G401 (cell line): Measurements from ENCODE around the gene LGI2. TPM values are rescaled to one million over a fixed set of nuclear protein-coding genes. Genes with fewer than 3 reads are reported as not detected.

Experiments
- DNase-seq: peaks from one replicate; pipeline ENCODE4 v3.0.0-alpha.2; 2015; ENCODE audit warnings: low spot score
- in situ Hi-C: cut with HindIII; loops from 2 replicates; pipeline ENCODE4 v1.10.0; 2016; ENCODE audit warnings: low sequenced_read_pairs, mixed read lengths
- total RNA-seq: library from RNA; depleted of rRNA; stranded (reverse); fragments of >200 nt; shearing (Covaris generic); gene quantifications from 2 replicates; pipeline ENCODE4 v1.2.3, GENCODE V29; 2014; rRNA removed

LGI2 gene
- total RNA-seq, 1 experiment from 2014 or later, result not detected

DNA sequence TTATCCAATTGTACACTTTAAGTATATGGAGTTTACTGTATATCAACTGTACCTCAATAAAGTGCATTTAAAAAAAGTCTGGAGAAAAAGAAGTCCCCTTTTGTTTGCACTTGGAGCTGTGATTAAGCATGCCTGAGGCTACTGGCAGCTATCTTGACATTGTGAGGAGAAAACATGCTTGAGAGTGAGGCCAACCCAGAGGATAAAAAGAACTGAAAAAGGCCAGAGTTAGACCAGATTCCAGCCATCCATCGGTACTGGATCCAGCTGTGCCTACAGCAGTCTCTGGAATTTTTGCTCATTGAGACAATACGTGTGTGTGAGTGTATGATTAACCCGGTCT lies 57.4 kb downstream of the LGI2 start:
- in situ Hi-C loops, result no loop called here

DNA sequence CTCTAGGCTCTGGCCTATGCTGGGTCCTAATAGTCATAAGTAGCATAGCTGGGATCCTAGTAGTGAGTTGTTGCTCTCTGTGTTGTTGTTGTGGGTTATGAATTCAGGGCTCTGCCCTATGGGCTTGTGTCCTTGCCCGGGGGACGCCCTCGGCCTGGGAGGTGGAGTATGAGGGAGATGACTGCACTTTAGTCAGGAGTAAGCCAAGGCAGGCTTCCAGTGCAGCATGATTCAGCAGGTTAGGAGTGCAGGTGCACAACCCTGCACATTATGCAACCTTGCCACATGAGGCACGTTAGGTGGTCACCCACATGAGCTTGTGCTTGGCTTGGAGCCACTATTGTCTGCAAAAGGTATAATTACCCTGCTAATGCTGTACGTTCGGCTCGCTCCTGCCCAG lies 59.6 kb downstream of the LGI2 start:
- DNase-seq, result no peak
- in situ Hi-C loops, result no loop called here

More for the DNA sequence above, 57.4 kb downstream of the LGI2 start:
- DNase-seq, result no peak

- in situ Hi-C loops, result no loop called here
- DNase-seq, result no peak
Observed at GRCh38 chr4:24970635-24971034, 60.1 kb downstream of the LGI2 start.

DNA sequence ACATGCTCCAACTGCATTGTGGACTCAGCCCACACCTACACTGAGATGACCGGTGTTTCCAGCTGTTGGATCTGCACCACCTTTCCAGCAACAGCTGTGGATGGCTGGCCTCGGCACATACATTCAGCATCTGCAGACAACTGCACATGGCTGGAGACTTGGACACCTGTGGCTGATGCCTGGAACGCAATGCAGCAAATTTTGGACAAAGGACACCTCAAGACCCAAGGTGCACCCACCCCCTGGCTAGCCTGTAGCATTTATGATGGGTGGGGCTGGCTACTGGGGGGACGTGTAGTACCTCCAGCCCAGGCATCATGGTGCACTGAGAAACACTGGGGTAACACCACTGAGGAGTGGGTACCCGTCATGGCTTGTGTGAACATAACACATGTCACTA lies 60.6 kb downstream of the LGI2 start:
- in situ Hi-C loops, result no loop called here
- no peak for DNase-seq

- DNase-seq, result no peak
Observed at GRCh38 chr4:24969486-24969885, 61.3 kb downstream of the LGI2 start.

DNA sequence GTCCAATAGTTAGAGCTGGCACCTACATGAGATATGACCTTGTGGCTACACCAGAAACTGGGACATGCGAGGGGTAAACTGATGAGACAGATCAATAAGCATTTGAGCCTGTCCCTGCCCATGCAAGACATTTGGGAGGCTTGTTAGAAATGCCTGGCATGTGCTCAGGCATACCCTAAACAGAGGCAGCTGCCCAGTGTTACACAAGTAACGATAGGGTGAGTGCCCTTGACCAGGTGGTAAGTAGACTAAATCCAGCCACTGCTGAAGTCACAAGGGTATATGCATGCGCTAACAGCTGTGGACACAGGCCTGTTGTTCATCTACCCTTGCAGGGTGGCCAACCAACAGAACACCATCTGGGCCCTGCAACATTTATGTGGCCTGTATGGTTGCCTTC lies 61.8 kb downstream of the LGI2 start:
- in situ Hi-C loops, result no loop called here
- DNase-seq, result no peak

More at GRCh38 chr4:24969486-24969885, 61.3 kb downstream of the LGI2 start:
- in situ Hi-C loops, result no loop called here

DNA sequence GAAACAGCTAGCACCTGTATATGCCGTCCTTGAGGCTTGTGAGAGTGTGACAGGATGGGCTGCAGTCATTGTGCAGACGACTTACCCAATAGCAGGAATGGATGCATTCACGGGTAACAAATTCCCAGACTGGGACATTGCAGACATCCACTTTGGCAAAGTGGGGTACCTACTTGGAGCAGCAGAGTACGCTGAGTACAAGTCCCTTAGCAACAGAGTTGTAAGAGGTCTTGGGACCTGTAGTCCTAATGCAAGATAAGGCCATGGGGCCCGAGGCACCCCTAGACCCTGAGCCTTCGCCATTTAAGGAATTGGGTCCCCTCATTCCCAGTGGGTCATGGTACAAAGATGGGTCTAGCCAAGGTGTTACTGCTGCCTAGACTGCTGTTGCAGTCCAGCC lies 62.5 kb downstream of the LGI2 start:
- no peak for DNase-seq
- in situ Hi-C loops, result no loop called here

DNA sequence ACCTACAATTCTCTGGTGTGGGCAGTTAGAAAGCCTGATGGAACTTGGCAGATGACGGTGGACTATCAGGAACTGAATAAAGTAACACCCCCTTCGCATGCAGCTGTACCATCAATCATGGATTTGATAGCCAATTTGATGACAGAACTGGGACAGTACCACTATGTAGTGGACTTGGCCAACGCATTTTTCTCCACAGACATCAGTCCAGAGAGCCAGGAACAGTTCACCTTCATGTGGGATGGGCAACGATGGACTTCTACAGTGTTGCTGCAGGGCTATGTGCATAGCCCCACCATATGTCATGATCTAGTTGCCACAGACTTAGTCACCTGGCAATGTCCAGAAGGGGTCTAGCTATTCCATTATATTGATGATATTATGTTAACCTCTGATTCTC lies 63.4 kb downstream of the LGI2 start:
- in situ Hi-C loops, result no loop called here

GRCh38 chr4:24966076-24966475 lies 64.7 kb downstream of the LGI2 start:
- DNase-seq, result no peak

More for the DNA sequence above, 63.4 kb downstream of the LGI2 start:
- no peak for DNase-seq

GRCh38 chr4:24965627-24966026 lies 65.1 kb downstream of the LGI2 start:
- in situ Hi-C loops, result no loop called here
- no peak for DNase-seq

More at GRCh38 chr4:24966076-24966475, 64.7 kb downstream of the LGI2 start:
- in situ Hi-C loops, result no loop called here

DNA sequence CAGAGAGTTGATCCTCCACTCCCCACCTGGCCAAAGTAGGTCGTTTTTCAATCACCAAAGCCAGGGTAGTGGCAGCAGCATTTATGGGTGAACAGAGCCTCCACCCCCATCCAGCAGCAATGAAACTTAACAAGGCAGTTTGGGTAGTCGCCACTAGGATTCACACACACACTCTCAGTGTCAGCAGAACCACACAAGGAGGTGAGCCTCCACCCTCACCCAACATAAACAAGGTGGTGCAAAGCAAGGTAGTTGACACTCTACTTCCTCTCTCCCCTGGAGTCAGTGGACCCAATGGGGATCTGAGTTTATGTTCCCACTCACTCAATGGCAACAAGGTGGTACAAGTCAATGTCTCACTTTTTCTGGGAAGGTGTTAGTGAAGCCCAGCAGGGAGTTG lies 67.5 kb downstream of the LGI2 start:
- in situ Hi-C loops, result no loop called here
- DNase-seq, result no peak

GRCh38 chr4:24957886-24958285 lies 72.9 kb downstream of the LGI2 start:
- DNase-seq, result no peak
- in situ Hi-C loops, result no loop called here

- DNase-seq, result no peak
- in situ Hi-C loops, result no loop called here
Observed at GRCh38 chr4:24956763-24957162, 74.0 kb downstream of the LGI2 start.

DNA sequence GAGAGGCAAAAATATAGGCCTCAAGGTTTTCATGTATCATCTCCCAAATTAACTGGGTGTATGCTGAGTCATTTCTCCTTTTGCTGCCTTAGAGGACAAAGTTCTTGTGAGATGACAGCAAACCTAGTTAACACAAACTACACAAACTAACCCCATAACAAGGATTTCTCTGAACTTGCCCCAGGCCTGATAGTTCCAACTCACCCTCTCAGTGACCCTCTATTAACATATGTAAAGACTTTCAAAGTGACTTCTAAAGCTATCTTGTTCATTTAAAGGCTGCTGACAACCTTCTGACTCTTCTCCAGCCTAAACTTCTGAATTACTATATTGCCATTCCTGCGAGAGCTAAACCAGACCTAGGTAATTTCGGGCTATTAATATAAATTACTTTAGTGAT lies 74.7 kb downstream of the LGI2 start:
- DNase-seq, result no peak
- in situ Hi-C loops, result no loop called here

DNA sequence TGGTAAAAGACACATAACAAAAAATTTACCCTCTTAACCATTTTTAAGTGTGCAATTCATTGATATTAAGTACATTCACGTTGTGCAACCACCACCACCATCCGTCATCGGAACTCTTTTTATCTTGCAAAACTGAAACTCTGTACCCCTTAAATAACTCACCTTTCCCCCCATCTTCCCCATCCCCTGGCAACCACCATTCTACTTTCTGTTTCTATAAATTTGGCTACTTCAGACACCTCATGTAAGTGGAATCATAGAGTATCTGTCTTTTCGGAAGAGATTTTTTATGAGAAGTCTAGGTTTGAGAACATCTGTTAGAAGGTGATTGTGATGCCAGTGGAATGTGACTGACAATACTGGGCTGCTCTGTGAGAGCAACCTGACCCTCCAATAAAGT lies 78.1 kb downstream of the LGI2 start:
- DNase-seq, result no peak
- in situ Hi-C loops, result no loop called here

- DNase-seq, result peak; percentile 42
- in situ Hi-C loops, result no loop called here
Observed at GRCh38 chr4:24949970-24950369, 80.8 kb downstream of the LGI2 start.

Other genes with a start within 250 kb of the LGI2 start
- not detected in 2 replicates for gene SOD3, start 235.4 kb downstream of the LGI2 start, total RNA-seq
- not detected in 2 replicates for gene CCDC149, start 117.9 kb downstream of the LGI2 start, total RNA-seq
- 4.7 and 5.9 TPM in 2 replicates for gene SEPSECS, start 129.5 kb upstream of the LGI2 start, total RNA-seq
- 44.1 and 57.7 TPM in 2 replicates for gene PI4K2B, start 203.1 kb upstream of the LGI2 start, total RNA-seq